Posterior cingulate gyrus (tissue), 11 donors: ENCODE measurements around the gene UQCR11.

Experiments
- DNase-seq, 10 donors: peaks; one replicate each; pipeline versions ENCODE4 v3.0.0 to v3.0.0-alpha.2; 2020 to 2021; ENCODE audit warnings: mixed read lengths in 3 of 10
- intact Hi-C: fragments of 100-400 bp; cut with DNase I; formaldehyde crosslinking; loops from one replicate; pipeline ENCODE4 v1.15.1; 2023

UQCR11 gene

DNA sequence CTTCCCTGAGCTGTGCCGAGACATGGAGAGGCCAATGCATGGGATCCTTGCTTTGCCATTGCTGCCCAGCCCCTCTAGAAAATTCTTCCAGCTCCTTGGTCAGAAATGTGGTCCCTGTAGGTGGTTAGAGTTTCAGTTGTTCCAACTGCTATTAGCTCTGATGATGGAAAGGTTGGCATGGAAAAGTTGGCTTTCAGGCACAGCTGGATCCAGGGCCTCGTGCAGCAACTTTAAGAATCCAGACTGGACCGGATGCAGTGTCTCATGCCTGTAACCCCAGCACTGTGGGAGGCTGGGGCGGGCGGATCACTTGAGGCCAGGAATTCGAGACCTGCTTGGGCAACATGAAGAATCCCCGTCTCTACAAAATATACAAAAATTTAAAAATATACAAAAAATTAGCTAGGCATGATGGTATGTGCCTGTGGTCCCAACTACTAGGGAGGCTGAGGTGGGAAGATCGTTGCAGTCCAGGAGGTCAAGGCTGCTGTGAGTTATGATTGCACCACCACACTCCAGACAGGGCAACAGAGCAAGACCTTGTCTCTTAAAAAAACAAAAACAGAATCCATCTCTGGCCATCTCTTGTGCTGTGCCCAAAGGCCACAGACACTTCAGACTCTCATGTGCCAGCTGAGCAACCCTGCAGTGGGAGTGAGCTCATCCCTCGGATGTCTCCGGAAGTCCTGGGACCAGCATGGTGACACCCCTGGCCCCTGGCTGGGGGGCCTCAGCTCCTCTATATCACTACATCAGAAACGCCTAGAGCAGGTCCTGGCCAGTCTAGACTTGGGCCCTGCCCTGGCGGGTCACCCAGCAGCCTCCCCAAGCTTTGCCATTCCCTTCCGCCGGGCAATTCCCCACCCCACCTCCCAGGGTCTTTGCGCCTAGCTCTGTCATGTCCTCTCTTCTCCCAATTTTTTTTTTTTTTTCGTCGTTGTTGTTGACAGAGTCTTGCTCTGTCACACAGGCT lies 53.9 kb downstream of the UQCR11 start:
- intact Hi-C loops: no loop called here
- no peak for DNase-seq

DNA sequence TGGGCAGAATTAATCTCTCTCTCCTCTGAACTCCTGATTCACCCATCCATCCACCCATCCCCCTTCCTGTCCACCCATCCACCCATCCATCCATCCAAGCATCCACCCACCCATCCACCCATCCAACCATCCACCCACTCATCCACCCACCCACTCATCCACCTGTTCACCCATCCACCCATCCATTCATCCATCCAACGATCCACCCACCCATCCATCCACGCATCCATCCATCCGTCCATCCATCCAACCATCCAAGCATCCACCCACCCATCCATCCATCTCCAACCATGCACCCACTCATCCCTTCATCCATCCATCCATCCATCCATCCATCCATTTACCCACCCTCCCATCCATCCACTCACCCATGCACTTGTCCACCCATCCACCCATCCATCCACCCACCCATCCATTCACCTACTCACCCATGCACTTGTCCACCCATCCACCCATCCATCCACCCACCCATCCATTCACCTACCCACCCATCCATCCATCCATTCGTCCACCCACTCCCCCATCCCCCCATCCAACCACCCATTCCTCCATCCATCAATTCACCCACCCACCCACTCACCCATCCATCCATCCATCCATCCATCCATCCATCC lies 55.8 kb downstream of the UQCR11 start:
- intact Hi-C loops: no loop called here
- no peak for DNase-seq
